ENCODE data around the gene MAPT.

MAPT gene

DNA sequence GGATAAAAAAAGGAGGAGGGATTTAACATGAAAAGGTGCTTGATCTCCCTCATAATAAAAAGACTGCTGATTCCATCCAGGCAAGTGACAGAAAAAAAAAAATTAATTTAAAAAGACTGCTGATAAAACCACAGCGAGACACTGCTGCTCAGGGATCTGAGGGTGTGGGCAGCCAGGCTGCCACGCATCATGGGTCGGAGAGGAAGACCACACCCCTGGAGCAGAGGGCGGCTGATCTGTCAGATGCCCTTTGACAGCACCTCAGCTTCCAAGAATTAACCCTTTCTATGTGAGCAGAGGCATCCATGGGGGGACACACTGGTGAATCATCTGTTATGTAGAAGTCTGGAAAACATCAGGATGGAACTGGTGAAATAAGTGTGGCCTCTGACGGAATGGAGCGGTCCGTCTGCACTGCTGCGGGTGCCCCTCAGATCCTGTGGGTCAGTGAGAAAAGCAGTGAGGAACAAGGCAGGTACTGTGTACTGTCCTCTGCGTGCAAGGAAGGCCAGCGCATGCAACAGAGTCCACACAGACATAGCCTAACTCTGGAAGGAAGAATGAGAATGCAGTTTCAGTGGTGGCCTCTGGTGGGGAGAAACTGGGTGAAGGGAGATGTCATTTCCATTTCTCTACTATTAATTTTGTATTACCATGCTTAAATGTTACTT lies 19.8 kb downstream of the MAPT start:
- H3K4me3 Mint-ChIP-seq, result no peak overlapping the region
- peaks cover 23% of the 10 kb centered on the region for H3K27me3 Mint-ChIP-seq (ENCODE audit: low read depth, poor library complexity)
- peaks cover 28% of the 10 kb centered on the region for H3K4me1 Mint-ChIP-seq
- H3K9me3 Mint-ChIP-seq, result peaks cover 30% of the 10 kb centered on the region
- peaks cover 10% of the 10 kb centered on the region for H3K36me3 Mint-ChIP-seq (ENCODE audit: low read depth)
- H3K27ac Mint-ChIP-seq, result no peak overlapping the region
- DNase-seq, result no peak
- TF ChIP-seq, protein P1, sequence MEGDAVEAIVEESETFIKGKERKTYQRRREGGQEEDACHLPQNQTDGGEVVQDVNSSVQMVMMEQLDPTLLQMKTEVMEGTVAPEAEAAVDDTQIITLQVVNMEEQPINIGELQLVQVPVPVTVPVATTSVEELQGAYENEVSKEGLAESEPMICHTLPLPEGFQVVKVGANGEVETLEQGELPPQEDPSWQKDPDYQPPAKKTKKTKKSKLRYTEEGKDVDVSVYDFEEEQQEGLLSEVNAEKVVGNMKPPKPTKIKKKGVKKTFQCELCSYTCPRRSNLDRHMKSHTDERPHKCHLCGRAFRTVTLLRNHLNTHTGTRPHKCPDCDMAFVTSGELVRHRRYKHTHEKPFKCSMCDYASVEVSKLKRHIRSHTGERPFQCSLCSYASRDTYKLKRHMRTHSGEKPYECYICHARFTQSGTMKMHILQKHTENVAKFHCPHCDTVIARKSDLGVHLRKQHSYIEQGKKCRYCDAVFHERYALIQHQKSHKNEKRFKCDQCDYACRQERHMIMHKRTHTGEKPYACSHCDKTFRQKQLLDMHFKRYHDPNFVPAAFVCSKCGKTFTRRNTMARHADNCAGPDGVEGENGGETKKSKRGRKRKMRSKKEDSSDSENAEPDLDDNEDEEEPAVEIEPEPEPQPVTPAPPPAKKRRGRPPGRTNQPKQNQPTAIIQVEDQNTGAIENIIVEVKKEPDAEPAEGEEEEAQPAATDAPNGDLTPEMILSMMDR (IDR thresholded peaks at IDR 0.05), result no peak

DNA sequence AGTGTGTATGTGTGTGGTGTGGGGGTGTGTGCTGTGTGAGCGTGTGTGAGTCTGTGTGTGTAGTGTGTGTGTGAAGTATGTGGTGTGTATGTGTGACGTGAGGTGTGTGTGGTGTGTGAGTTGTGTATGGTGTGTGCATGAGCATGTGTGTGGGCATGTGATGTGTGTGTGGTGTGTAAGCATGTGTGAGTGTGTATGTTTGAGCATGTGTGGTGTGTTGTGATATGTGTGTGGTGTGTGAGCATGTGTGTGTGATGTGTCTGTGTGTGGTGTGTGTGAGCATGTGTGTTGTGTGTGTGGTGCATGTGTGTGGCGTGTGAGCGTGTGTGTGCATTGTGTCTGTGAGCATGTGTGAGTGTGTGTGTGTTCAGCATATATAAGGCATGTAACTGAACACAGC lies 20.9 kb downstream of the MAPT start:
- DNase-seq, result no peak
- TF ChIP-seq, protein P1 (IDR thresholded peaks at IDR 0.05), result no peak
- no peak overlapping the region for H3K4me3 Mint-ChIP-seq
- H3K36me3 Mint-ChIP-seq (ENCODE audit: low read depth), result peaks cover 10% of the 10 kb centered on the region
- no peak overlapping the region for H3K27ac Mint-ChIP-seq
- H3K9me3 Mint-ChIP-seq, result peaks cover 30% of the 10 kb centered on the region
- H3K27me3 Mint-ChIP-seq (ENCODE audit: low read depth, poor library complexity), result peaks cover 18% of the 10 kb centered on the region
- H3K4me1 Mint-ChIP-seq, result peaks cover 28% of the 10 kb centered on the region

DNA sequence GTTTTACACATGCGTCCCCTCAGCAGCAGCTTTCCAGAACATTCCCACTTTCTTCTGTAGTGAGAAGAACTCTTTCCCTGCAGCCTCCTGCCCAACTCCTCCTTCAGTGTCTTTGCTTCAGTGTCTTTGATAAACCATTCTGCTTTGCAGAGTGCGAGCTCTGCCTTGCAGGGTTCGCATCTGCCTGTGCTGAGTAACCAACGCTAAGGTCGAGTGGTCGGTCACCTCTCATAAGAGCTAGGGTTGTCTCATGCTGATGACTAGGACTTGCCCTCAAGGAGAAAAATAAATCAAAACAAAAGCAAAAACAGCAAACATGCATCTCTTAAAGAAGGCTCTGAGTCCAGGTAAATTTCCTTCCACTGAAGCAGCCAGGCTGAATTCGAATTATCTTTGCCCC lies 22.7 kb downstream of the MAPT start:
- Mint-ChIP-seq H3K27ac (no peak overlapping the region), H3K9me3 (peaks cover 19% of the 10 kb centered on the region), H3K36me3 (ENCODE audit: low read depth) (peaks cover 8% of the 10 kb centered on the region), H3K27me3 (ENCODE audit: low read depth, poor library complexity) (peaks cover 26% of the 10 kb centered on the region), H3K4me1 (peaks cover 28% of the 10 kb centered on the region), H3K4me3 (no peak overlapping the region)
- TF ChIP-seq, protein P1 (IDR thresholded peaks at IDR 0.05), result no peak
- no peak for DNase-seq

DNA sequence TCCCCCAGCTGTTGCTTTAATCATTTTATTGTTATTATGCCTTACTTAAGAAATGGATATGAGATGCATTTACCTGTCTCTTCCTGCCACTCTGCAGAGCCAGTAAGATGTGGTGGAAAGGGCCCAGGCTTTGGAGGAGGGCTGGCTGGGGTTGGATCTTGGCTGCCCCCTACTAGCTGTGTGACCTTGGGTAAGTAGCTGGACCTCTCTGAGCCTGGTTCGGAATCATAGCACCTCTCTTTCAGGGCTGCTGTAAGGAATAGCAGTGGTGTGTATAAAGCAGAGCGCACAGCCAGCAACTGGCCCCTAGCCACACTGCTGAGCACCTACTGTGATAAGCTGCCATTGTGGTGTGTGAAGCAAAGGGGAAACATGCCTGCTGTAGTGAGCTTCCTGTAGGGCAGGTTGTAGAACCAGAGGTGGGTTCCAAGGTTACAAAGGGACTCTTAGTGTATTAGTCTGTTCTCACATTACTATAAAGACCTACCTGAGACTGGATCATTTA lies 23.9 kb downstream of the MAPT start:
- Mint-ChIP-seq H3K4me3 (no peak overlapping the region), H3K27me3 (ENCODE audit: low read depth, poor library complexity) (peaks cover 34% of the 10 kb centered on the region), H3K36me3 (ENCODE audit: low read depth) (no peaks in the 10 kb centered on the region), H3K9me3 (peaks cover 7% of the 10 kb centered on the region), H3K4me1 (peaks cover 28% of the 10 kb centered on the region), H3K27ac (no peak overlapping the region)
- no peak for DNase-seq
- TF ChIP-seq, protein P1 (IDR thresholded peaks at IDR 0.05), result no peak

DNA sequence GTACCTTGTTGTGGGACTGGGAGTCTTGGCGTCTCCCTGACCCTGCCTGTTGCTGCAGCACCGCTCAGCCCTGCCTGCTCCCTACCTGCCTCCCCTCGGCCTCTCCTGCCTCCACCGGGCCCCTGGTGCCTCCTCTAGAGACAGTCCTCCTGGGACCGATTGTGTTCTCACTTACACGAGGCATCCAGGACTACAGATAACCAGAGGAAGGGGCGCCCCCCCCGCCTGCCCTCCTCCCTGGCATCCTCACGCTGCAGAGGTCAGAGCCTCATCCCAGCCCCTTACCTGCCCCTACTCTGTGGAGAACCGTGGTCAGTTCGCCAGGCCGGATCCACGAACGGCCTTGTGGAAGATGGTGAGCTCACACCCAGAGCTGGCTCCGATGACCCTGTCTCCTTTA lies 24.8 kb downstream of the MAPT start:
- peaks cover under 1% of the 10 kb centered on the region for H3K9me3 Mint-ChIP-seq
- no peak overlapping the region for H3K4me3 Mint-ChIP-seq
- H3K27me3 Mint-ChIP-seq (ENCODE audit: low read depth, poor library complexity), result peaks cover 35% of the 10 kb centered on the region
- no peaks in the 10 kb centered on the region for H3K36me3 Mint-ChIP-seq (ENCODE audit: low read depth)
- peaks cover 23% of the 10 kb centered on the region for H3K4me1 Mint-ChIP-seq
- TF ChIP-seq, protein P1 (IDR thresholded peaks at IDR 0.05), result no peak
- H3K27ac Mint-ChIP-seq, result no peak overlapping the region
- DNase-seq, result no peak

DNA sequence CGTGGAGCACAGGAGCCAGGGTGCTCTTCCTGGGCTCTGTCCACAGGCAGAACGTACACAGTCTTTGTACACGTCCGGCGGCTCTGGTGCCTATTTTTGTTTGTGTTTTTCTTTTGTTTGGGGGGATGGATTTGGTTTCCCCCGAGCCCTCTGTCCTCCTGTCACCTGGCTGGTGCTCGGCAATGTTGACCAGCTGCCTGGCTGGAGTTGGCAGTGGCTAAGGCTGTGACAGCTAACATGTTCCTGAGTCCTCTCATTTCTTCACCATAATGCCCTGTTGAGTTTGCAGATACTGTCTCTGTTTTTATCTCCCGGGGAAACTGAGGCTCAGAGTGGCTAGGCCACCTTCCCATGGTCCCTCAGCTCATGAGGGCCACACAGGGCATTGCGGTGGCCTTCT lies 25.7 kb downstream of the MAPT start:
- no peaks in the 10 kb centered on the region for H3K9me3 Mint-ChIP-seq
- H3K4me3 Mint-ChIP-seq, result no peak overlapping the region
- H3K27ac Mint-ChIP-seq, result no peak overlapping the region
- no peak for DNase-seq
- H3K36me3 Mint-ChIP-seq (ENCODE audit: low read depth), result no peaks in the 10 kb centered on the region
- peaks cover 34% of the 10 kb centered on the region for H3K27me3 Mint-ChIP-seq (ENCODE audit: low read depth, poor library complexity)
- TF ChIP-seq, protein P1 (IDR thresholded peaks at IDR 0.05), result no peak
- peaks cover 22% of the 10 kb centered on the region for H3K4me1 Mint-ChIP-seq
